ENCODE measurements around the gene FBXL19. TPM values are rescaled to one million over a fixed set of nuclear protein-coding genes. Genes with fewer than 3 reads are reported as not detected.
"Not testable (repeated sequence)": the region's sequence is repeated elsewhere in the genome, so short reads cannot be mapped to it uniquely, and the experiment has no call there.

Gene FBXL19
- 28.6 and 33.2 TPM in 2 replicates for total RNA-seq (2014; rRNA removed)
- polyA plus RNA-seq (2012), result 13.8 TPM

- DNase-seq (ENCODE audit: low read depth), result no peak
Observed at GRCh38 chr16:30923554-30924075, at the start of gene FBXL19. TSS of gene FBXL19 (plus strand) at chr16:30923572. CDS start at chr16:30925755, 2,183 bp downstream.

GRCh38 chr16:30874244-30874820 lies 49.0 kb upstream of the FBXL19 start:
- DNase-seq (ENCODE audit: low read depth), result no peak

GRCh38 chr16:30874821-30875717 lies 48.3 kb upstream of the FBXL19 start:
- peak; percentile 87 for DNase-seq (ENCODE audit: low read depth)

- DNase-seq (ENCODE audit: low read depth), result peak; percentile 29
Observed at GRCh38 chr16:30875871-30876801, 47.2 kb upstream of the FBXL19 start.

GRCh38 chr16:30876867-30877266 lies 46.5 kb upstream of the FBXL19 start:
- DNase-seq (ENCODE audit: low read depth), result peak; percentile 14

- no peak for DNase-seq (ENCODE audit: low read depth)
Observed at GRCh38 chr16:30882429-30883310, 40.7 kb upstream of the FBXL19 start.

- no peak for DNase-seq (ENCODE audit: low read depth)
Observed at GRCh38 chr16:30884760-30885159, 38.6 kb upstream of the FBXL19 start.

GRCh38 chr16:30885196-30885595 lies 38.2 kb upstream of the FBXL19 start:
- no peak for DNase-seq (ENCODE audit: low read depth)

GRCh38 chr16:30886145-30886544 lies 37.2 kb upstream of the FBXL19 start:
- DNase-seq (ENCODE audit: low read depth), result no peak

- no peak for DNase-seq (ENCODE audit: low read depth)
Observed at GRCh38 chr16:30887927-30888326, 35.4 kb upstream of the FBXL19 start.

GRCh38 chr16:30888856-30889499 lies 34.4 kb upstream of the FBXL19 start:
- no peak for DNase-seq (ENCODE audit: low read depth)

- DNase-seq (ENCODE audit: low read depth), result no peak
Observed at GRCh38 chr16:30889721-30890120, 33.7 kb upstream of the FBXL19 start.

- not testable (repeated sequence) for DNase-seq (ENCODE audit: low read depth)
Observed at GRCh38 chr16:30891043-30891823, 32.1 kb upstream of the FBXL19 start.

- no peak for DNase-seq (ENCODE audit: low read depth)
Observed at GRCh38 chr16:30892670-30893416, 30.5 kb upstream of the FBXL19 start.

GRCh38 chr16:30893417-30893743 lies 30.0 kb upstream of the FBXL19 start:
- DNase-seq (ENCODE audit: low read depth), result no peak

GRCh38 chr16:30893744-30894539 lies 29.4 kb upstream of the FBXL19 start, which contains the start of gene BCL7C:
TSS of gene BCL7C (minus strand) at chr16:30894077. CDS start at chr16:30893944, 133 bp downstream.
- peak; percentile 79 for DNase-seq (ENCODE audit: low read depth)

GRCh38 chr16:30894540-30895368 lies 28.6 kb upstream of the FBXL19 start:
- no peak for DNase-seq (ENCODE audit: low read depth)
